ENCODE measurements around the gene NT5C1A. TPM values are rescaled to one million over a fixed set of nuclear protein-coding genes. Genes with fewer than 3 reads are reported as not detected.

The NT5C1A gene
- total RNA-seq, 1 experiment from 2014 or later: not detected

GRCh38 chr1:39692152-39693074 is 20.5 kb upstream of the NT5C1A start:
- WGBS (ENCODE audit: extremely low coverage, insufficient read length, low lambda C conversion rate): no CpG with 5 or more reads among the region's 56 CpGs
- peaks cover 6 to 15% of the 10 kb centered on the region in 2 experiments for H3K4me1 Mint-ChIP-seq
- DNase-seq: peak; percentile 77
- Histone ChIP-seq H3T11ph (ENCODE audit: low read length) (no peak overlapping the region), H4K8ac (replicated peaks; ENCODE audit: insufficient read length, low read depth, low read length) (no peak overlapping the region), H4K5ac (ENCODE audit: insufficient read length, low read depth, low read length) (no peak overlapping the region), H3K27ac (ENCODE audit: insufficient read length, low read depth, low read length) (no peak overlapping the region), H2BK120ac (ENCODE audit: low read depth, low read length, poor library complexity, severe bottlenecking) (no peak overlapping the region), H3K4ac (ENCODE audit: low read depth, low read length) (no peak overlapping the region), H4K91ac (ENCODE audit: insufficient read length, low read depth, low read length) (no peak overlapping the region), H2AFZ (ENCODE audit: low read length) (no peak overlapping the region), H3K4me1 (ENCODE audit: insufficient read depth, low read length) (no peaks in the 10 kb centered on the region), H3K14ac (ENCODE audit: insufficient read depth, low read length) (no peak overlapping the region), H2AK5ac (ENCODE audit: insufficient read length, low read length) (no peak overlapping the region), H3K23ac (ENCODE audit: insufficient read length, low read depth, low read length) (no peak overlapping the region), H3K79me1 (ENCODE audit: insufficient read depth, low read depth, low read length, poor library complexity, severe bottlenecking) (no peaks in the 10 kb centered on the region), H3K79me2 (ENCODE audit: insufficient read depth, low read length) (no peaks in the 10 kb centered on the region), H2BK5ac (ENCODE audit: insufficient read length, low read length) (no peak overlapping the region), H3K27me3 (ENCODE audit: insufficient read depth, low read length) (peaks cover 84% of the 10 kb centered on the region), H3K23me2 (ENCODE audit: insufficient read length, low read depth, low read length, poor library complexity, severe bottlenecking) (peaks cover 12% of the 10 kb centered on the region), H4K20me1 (ENCODE audit: control insufficient read depth, insufficient read depth, insufficient read length) (no peaks in the 10 kb centered on the region), H3K9ac (ENCODE audit: extremely low read depth, insufficient read length, low read length) (no peak overlapping the region), H3K18ac (ENCODE audit: insufficient read length, low read depth, low read length) (no peak overlapping the region), H3K4me2 (ENCODE audit: insufficient read depth, insufficient read length, low read length) (peak overlapping the region; percentile 23), H2BK12ac (ENCODE audit: insufficient read length, low read depth, low read length) (no peak overlapping the region), H2BK15ac (ENCODE audit: low read depth, low read length) (no peak overlapping the region), H3K56ac (ENCODE audit: insufficient read length, low read depth, low read length) (no peak overlapping the region), H2BK20ac (ENCODE audit: low read depth, low read length, poor library complexity, severe bottlenecking) (no peak overlapping the region), H3K9me3 (ENCODE audit: control insufficient read depth, low read depth, low read length) (no peaks in the 10 kb centered on the region)
- H3K27me3 Mint-ChIP-seq (ENCODE audit: low read depth): peaks cover 100% of the 10 kb centered on the region
- peak overlapping the region in 1 of 2 experiments; percentile 70; a peak in 4 of 5 replicates for H3K4me3 Mint-ChIP-seq
- TF ChIP-seq CTCF (conservative IDR thresholded peaks at IDR 0.05): no peak
- no peaks in the 10 kb centered on the region for H3K9me3 Mint-ChIP-seq
- H3K36me3 Mint-ChIP-seq (ENCODE audit: insufficient read depth in 1 of 3, low read depth in 3 of 3): no peaks in the 10 kb centered on the region
- no peak overlapping the region for H3K27ac Mint-ChIP-seq
